ENCODE data around the gene KLK11. TPM values are rescaled to one million over a fixed set of nuclear protein-coding genes. Genes with fewer than 3 reads are reported as not detected.

Gene KLK11
- total and polyA plus RNA-seq, 2 of the 8 experiments (the other 6 are each of a cell fraction or from before 2014, with no cell fraction given), result 0.45 TPM; not detected in 1

DNA sequence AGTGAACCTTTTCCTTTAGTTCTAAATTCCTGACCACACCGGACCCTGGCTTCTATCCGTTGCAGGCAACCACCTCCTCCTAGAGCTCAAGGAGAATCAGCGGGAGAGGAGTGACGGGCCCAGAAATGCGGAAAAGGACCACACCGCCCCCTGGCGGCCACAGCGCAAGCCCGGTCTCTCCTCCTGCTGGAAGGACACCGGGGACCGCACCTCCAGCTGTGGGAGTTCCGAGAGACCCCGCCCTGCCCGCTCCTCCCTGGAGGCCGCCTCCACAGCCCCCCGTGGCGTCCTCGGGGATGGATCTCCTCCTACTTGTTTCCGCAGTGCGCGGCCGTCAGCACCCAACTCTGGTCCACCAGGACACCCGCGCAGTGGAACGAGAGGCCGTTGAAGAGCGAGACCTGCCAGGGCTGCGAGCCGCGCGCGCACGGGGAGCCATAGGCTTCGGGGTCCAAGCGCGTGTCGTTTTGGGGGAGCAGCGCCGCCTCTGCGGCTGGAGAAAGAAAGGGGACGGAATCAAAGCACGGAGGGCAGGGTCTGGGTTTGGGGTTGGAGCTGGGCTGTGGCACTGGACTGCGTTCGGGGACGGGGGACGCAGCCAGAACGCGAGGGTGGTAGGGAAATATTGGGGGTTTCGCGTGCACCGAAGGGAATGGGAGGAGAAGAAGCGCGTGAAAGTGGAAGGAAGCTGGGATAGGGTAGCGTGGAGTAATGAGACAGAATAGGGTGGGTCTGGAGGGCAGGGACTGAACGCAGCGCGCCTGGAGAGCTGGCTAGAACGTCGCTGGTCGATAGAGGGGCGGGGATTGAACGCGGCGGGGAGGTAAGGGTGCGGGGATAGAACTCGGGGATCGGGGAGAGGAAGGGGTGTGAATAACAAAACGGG lies 9.4 kb downstream of the KLK11 start (continued):
- TF ChIP-seq KDM4A (IDR thresholded peaks at IDR 0.05; ENCODE audit: low read depth, low read length, severe bottlenecking), result peak; percentile 89
- peak; percentile 60; the same call in 1 of the 2 replicates for TF ChIP-seq PHF8 (conservative IDR thresholded peaks at IDR 0.05; ENCODE audit: low read depth, low read length)
- TF ChIP-seq EGR1 (IDR thresholded peaks at IDR 0.05; ENCODE audit: borderline replicate concordance, low read depth, low read length), result no peak; the same call in 1 of the 2 replicates
- no peak for TF ChIP-seq SUZ12 (IDR thresholded peaks at IDR 0.05; ENCODE audit: low read length)
- TF ChIP-seq FOSL1 (IDR thresholded peaks at IDR 0.05; ENCODE audit: insufficient read depth, low read depth, low read length), result peak; percentile 66; the same call in 1 of the 2 replicates
- no peak for TF ChIP-seq TBP (IDR thresholded peaks at IDR 0.05; ENCODE audit: low read depth, low read length)
- TF ChIP-seq, protein P1, sequence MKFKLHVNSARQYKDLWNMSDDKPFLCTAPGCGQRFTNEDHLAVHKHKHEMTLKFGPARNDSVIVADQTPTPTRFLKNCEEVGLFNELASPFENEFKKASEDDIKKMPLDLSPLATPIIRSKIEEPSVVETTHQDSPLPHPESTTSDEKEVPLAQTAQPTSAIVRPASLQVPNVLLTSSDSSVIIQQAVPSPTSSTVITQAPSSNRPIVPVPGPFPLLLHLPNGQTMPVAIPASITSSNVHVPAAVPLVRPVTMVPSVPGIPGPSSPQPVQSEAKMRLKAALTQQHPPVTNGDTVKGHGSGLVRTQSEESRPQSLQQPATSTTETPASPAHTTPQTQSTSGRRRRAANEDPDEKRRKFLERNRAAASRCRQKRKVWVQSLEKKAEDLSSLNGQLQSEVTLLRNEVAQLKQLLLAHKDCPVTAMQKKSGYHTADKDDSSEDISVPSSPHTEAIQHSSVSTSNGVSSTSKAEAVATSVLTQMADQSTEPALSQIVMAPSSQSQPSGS (IDR thresholded peaks at IDR 0.05; ENCODE audit: low read length), result no peak; the same call in 1 of the 2 replicates
- no peak for TF ChIP-seq NANOG (IDR thresholded peaks at IDR 0.05; ENCODE audit: insufficient read depth, low read depth, low read length, poor library complexity, severe bottlenecking)
- TF ChIP-seq POLR2A (IDR thresholded peaks at IDR 0.05; ENCODE audit: control extremely low read depth in 1 of 2, low read depth in 2 of 2, low read length in 2 of 2), result 0 out of 3 replicates have a peak, but pooled peaks of 1 of the 2 experiments have one; percentile 21
- peak; percentile 93 for TF ChIP-seq SP1 (IDR thresholded peaks at IDR 0.05; ENCODE audit: low read depth, low read length)
- TF ChIP-seq ASH2L (IDR thresholded peaks at IDR 0.05; ENCODE audit: low read length), result peak; percentile 71
- TF ChIP-seq CREB1 (IDR thresholded peaks at IDR 0.05), result peak; percentile 23
- peak in 1 of 2 experiments; percentile 71; a peak in 1 of 4 replicates for TF ChIP-seq HDAC2 (IDR thresholded peaks at IDR 0.05; ENCODE audit: borderline replicate concordance in 1 of 2, low read depth in 2 of 2, low read length in 2 of 2)
- TF ChIP-seq, protein P2, sequence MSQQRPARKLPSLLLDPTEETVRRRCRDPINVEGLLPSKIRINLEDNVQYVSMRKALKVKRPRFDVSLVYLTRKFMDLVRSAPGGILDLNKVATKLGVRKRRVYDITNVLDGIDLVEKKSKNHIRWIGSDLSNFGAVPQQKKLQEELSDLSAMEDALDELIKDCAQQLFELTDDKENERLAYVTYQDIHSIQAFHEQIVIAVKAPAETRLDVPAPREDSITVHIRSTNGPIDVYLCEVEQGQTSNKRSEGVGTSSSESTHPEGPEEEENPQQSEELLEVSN (IDR thresholded peaks at IDR 0.05), result peak; percentile 65
- peak; percentile 58; the same call in 1 of the 2 replicates for TF ChIP-seq SP4 (IDR thresholded peaks at IDR 0.05; ENCODE audit: low read length)
- TF ChIP-seq, protein P3, sequence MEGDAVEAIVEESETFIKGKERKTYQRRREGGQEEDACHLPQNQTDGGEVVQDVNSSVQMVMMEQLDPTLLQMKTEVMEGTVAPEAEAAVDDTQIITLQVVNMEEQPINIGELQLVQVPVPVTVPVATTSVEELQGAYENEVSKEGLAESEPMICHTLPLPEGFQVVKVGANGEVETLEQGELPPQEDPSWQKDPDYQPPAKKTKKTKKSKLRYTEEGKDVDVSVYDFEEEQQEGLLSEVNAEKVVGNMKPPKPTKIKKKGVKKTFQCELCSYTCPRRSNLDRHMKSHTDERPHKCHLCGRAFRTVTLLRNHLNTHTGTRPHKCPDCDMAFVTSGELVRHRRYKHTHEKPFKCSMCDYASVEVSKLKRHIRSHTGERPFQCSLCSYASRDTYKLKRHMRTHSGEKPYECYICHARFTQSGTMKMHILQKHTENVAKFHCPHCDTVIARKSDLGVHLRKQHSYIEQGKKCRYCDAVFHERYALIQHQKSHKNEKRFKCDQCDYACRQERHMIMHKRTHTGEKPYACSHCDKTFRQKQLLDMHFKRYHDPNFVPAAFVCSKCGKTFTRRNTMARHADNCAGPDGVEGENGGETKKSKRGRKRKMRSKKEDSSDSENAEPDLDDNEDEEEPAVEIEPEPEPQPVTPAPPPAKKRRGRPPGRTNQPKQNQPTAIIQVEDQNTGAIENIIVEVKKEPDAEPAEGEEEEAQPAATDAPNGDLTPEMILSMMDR (IDR thresholded peaks at IDR 0.05; ENCODE audit: control extremely low read depth in 1 of 3, insufficient read depth in 1 of 3, low read depth in 1 of 3, low read length in 3 of 3), result peak; percentile 89 to 95 (median 92)
- no peak for TF ChIP-seq EP300 (IDR thresholded peaks at IDR 0.05; ENCODE audit: borderline replicate concordance in 1 of 2, low read depth in 2 of 2, low read length in 2 of 2)

Measured in H1 (cell line).